ENCODE measurements around the gene CEMP1.

DNA sequence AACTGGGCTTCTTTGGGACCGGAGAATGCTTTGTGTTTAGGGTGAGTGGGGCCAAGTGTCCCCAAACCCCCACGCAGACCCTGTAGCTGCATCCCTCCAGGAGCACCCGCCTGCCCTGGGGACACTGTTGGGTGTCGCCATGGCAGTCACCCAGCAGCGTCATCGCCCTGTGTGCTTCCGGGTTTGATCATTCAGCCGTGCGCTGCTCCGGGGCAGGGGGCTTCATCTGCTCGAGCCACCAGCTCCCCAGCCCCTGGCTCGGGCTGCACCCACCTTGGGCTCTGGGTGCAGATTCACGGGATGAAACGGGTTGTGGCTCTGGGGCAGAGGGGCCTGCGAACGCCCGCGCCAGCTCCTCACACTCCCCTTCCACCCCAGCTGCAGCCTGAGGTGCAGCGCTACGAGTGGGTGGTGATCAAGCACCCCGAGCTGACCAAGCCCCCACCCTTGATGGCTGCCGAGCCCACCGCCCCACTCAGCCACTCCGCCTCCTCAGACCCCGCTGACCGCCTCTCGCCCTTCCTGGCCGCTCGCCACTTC is 31.2 kb downstream of the CEMP1 start:
- TF ChIP-seq, protein P1, sequence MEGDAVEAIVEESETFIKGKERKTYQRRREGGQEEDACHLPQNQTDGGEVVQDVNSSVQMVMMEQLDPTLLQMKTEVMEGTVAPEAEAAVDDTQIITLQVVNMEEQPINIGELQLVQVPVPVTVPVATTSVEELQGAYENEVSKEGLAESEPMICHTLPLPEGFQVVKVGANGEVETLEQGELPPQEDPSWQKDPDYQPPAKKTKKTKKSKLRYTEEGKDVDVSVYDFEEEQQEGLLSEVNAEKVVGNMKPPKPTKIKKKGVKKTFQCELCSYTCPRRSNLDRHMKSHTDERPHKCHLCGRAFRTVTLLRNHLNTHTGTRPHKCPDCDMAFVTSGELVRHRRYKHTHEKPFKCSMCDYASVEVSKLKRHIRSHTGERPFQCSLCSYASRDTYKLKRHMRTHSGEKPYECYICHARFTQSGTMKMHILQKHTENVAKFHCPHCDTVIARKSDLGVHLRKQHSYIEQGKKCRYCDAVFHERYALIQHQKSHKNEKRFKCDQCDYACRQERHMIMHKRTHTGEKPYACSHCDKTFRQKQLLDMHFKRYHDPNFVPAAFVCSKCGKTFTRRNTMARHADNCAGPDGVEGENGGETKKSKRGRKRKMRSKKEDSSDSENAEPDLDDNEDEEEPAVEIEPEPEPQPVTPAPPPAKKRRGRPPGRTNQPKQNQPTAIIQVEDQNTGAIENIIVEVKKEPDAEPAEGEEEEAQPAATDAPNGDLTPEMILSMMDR (conservative IDR thresholded peaks at IDR 0.05; ENCODE audit: low read length), result no peak
- no peak for TF ChIP-seq EZH2phosphoT487 (IDR thresholded peaks at IDR 0.05; ENCODE audit: borderline replicate concordance)

All from Loucy (cell line).